Ramos (cell line): Measurements from ENCODE around the gene SRSF8.

Experiments used
- in situ Hi-C: fragments of 300-500 bp; cut with MboI; formaldehyde crosslinking; loops from one replicate; pipeline ENCODE4 v1.14.3; 2022; ENCODE audit warnings: low sequenced_read_pairs; ENCODE audit not compliant: unreplicated experiment

The SRSF8 gene

GRCh38 chr11:95067039-95067840, 521 bp downstream of the SRSF8 start:
- in situ Hi-C loops, result no loop called here

DNA sequence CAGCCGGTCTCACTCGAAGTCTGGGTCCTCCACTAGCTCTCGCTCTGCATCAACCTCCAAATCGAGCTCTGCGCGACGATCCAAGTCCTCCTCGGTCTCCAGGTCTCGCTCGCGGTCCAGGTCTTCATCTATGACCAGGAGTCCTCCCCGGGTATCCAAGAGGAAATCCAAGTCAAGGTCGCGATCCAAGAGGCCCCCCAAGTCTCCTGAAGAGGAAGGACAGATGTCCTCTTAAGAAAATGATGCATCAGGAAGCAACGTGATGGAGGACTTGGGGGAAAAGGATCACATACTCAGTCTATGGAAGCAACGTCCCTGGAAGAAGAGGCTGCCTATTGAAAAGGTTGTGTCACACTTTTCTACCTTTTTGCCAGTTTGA, 1.1 kb downstream of the SRSF8 start:
- in situ Hi-C loops, result no loop called here

DNA sequence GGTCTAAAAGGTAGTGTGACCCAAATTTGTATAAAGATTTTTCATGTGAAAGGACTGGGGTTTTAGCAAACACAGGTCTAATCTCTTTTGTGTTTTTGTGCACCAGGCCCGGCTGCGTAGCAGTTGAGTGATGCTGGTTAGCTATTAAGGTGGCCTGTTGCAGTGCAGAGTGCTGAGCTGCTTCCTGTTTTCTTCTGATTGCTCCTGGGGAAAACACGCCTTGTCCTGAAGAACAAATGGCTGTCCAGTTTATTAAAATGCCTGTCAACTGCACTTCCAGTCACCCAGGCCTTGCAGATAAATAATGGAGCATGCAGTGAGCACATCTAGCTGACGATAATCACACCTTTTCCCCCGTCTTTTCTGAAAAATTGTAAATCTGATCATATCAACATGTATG, 1.8 kb downstream of the SRSF8 start:
- in situ Hi-C loops, result no loop called here

DNA sequence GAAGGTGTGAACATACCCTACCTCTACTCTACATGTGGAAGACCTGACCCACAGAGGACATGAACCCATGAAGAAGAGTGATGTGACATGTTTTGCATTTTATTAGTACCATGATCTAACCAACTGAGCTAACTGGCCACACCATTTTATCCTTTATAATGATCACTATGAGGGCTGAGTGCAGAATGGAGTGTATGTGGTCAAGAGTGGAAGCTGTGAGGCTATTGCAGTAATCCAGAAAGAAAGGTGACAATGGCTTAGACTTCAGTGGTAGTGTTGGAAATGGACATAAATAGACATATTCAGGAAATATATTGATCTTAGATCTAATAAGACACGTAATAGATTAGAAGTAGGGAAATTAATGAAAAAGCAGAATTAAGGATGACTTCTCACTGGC, 3.8 kb downstream of the SRSF8 start:
- in situ Hi-C loops, result no loop called here

GRCh38 chr11:95072948-95073347, 6.2 kb downstream of the SRSF8 start:
- in situ Hi-C loops, result no loop called here

DNA sequence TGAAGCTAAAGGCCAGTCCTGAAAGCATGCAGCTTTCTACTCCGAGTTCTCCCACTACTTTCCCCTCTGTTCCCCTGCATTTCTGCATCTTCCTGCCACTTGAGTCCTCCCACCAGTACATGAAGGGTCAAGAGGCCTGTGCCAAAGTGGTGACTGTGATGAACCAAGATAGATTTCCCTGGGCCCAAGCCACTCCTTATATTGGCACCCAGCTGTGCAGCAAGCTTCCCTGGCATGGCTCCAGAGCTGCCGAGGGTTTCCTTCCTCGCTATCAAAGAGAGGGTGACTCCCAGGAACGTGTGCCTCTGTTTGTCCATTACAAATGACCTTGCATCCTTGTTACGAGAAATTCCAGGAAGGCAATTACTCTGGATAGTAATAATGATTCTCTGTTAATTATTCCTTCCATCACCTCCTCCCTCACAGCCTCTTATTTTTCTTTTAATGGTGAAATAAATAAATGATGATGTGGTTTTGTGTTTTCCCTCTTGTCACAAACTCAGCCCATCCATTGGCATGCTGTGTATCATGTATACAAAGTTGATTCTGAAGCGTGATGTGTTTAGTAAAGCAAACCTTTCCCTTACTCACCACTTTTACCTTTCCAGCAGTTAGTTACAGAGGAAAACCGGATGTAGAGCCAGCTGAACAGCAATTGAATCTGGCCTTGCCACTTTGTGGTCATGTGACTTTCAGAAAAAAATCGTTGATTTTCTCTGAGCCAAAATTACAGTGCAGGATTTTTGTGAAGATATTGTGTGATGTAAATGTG, 8.3 kb downstream of the SRSF8 start:
- in situ Hi-C loops, result no loop called here

GRCh38 chr11:95076416-95076815, 9.7 kb downstream of the SRSF8 start:
- in situ Hi-C loops, result no loop called here

DNA sequence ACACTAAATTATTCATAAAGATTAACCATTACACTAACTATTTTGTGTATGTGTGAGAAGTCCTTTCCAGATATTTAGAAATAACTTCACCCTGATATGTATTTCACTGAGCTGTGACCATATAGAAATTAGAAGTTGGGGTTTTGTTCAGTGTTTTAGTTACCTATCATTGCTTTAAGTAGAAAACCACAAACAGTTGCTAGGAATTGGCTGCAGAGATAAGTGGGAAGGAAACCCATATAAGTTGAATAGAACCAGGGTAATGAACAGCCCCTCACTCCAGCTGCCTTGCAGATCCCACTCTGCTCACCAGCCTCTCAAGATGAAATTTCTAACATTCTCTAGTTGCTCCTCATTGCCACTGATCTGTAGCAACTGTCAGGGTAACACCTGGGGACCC, 10.3 kb downstream of the SRSF8 start:
- in situ Hi-C loops, result no loop called here

DNA sequence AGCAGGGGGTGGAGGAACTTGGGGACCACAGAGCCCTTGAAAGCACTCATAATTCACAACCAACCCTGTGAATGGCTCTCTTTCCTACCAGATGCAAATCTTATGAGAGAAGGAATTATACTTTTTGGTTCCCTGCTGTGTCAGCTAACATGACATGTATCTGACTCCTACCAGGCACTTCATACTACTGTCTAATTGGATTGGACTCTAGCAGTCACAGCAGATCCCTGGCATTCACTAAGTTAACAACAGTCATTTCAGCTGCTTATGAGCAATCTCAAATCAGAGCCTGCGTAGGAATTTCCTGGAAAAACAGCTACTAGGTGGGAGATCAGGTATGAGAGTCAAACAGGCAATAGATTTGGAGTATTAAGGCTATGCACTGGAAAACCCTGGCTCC, 11.8 kb downstream of the SRSF8 start:
- in situ Hi-C loops, result no loop called here

DNA sequence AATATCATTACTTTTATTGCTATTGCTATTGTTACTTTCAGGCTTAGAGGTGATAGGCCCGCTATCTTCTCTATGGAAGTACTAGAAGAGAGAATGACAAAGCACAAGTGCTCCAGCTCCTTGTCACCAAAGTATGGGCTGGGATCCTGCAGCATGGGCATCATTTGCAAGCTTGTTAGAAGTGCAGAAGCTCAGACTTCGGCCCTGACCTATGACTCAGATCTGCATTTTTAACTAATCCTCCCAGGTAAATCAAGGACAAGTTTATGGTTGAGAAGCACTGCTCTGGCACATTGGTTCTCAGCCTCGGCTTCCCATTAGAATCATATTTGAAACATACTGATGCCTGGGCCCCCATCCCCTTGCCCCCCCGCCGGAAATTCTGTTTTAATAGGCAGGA, 14.3 kb downstream of the SRSF8 start:
- in situ Hi-C loops, result no loop called here

DNA sequence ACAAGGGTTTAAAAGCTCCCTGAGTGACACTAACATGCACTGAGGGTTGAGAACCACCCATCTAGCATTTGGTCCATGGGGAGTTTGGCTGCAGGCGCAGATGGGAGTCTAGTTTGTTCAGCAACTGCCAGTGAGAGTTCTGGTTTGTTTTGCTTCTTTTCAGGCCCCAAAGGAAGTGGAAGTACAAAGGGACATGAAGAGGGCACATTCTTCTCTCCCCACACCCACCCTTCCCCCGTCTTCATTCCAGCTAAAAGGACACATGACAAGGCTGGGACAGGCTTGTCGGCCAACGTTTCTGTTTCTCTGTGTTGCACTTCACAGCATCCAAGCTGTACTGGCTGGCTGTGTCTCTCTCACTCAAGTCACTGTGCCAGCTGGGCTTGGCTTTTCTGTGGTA, 14.7 kb downstream of the SRSF8 start:
- in situ Hi-C loops, result no loop called here

DNA sequence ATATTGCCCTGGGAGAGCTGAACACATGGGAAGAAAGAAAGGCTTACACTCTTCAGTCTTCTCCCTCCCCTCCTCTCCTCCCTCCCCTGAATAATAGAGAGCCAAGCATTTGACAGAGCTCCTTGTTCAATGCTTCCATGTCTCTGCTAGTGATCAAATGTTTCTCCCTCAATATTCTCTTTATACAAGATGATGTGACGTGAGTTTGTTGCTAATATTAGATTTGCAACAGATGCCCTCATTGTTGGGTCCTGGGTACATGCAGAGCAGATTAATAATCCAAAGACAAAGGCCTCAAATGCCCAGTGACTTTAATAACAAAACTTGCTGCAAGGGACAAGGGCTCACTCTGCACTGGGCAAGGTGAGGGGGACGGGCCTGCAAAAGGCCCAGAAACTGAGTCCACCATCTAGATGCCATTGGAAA, 15.9 kb downstream of the SRSF8 start:
- in situ Hi-C loops, result no loop called here

DNA sequence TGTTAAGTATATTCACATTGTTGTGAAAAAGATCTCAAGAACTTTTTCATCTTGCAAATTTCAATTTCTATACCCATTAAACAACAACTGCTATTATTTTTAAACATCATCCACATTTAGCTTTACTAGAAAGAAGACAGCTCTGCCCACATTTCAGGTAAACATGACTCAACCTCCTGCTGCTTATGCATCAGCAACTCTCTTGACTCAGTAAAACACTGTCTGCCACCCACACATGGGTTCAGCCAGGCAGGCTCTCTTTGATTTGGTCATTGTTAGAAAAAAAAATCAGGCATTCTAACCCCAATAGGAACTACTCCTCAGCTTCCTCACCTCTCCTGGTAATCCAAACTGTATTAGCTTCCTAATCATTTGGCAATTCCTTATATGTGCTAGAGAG, 17.8 kb downstream of the SRSF8 start:
- in situ Hi-C loops, result no loop called here

- in situ Hi-C loops, result no loop called here
Measured at GRCh38 chr11:95085117-95085816, 18.5 kb downstream of the SRSF8 start.

DNA sequence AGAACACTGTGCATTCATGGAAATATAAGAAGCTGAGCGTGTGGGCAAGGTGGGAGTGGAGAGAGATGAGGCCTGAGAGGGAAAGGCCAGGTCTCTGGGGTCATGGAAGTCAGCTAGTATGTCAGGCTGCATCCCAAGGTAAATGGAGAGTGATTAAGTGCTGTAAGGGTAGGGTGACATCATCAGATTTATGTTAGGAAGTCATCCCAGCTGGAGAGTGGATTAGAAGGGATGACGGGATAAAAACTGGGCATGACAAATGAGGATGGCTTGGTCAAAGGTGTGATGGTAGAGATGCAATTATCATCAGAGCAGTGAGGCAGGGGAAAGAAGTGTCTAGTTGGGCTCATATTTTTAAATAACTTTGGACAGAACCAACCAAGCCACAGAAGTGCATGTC, 19.4 kb downstream of the SRSF8 start:
- in situ Hi-C loops, result no loop called here

DNA sequence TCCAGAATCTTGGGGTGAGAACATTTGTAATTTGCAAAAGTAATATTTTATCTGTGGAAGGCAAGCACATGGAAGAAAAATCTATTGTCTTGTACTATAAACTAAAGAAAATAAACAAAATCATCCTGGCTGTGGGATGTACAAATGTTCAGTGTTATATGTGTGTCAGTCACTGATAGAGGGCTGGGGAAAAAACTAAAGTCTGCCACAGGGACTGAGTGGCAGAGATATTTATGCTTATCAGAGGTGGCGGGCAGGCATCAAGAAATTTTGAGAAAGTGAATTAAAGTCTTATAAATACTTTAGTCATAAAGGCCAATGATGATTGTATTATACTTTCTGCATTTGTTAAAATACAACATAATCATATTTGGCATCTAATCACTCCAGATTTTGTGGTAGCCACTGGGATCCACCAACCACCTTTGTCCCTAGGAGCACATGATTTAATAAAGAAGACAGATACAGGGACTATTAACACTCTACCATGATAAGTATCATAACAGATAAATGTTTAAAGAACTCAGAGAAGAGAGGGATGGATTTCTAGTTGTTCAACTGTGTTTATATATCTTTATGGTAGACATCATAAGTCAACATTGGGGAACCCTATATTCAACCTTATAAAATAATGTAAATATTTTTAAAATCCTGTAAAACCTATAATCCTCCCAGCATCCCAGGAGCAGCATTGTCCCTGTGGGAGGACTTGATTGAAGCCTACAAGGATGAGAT, 20.3 kb downstream of the SRSF8 start:
- in situ Hi-C loops, result no loop called here

- in situ Hi-C loops, result no loop called here
Measured at GRCh38 chr11:95088946-95089619, 22.4 kb downstream of the SRSF8 start.

DNA sequence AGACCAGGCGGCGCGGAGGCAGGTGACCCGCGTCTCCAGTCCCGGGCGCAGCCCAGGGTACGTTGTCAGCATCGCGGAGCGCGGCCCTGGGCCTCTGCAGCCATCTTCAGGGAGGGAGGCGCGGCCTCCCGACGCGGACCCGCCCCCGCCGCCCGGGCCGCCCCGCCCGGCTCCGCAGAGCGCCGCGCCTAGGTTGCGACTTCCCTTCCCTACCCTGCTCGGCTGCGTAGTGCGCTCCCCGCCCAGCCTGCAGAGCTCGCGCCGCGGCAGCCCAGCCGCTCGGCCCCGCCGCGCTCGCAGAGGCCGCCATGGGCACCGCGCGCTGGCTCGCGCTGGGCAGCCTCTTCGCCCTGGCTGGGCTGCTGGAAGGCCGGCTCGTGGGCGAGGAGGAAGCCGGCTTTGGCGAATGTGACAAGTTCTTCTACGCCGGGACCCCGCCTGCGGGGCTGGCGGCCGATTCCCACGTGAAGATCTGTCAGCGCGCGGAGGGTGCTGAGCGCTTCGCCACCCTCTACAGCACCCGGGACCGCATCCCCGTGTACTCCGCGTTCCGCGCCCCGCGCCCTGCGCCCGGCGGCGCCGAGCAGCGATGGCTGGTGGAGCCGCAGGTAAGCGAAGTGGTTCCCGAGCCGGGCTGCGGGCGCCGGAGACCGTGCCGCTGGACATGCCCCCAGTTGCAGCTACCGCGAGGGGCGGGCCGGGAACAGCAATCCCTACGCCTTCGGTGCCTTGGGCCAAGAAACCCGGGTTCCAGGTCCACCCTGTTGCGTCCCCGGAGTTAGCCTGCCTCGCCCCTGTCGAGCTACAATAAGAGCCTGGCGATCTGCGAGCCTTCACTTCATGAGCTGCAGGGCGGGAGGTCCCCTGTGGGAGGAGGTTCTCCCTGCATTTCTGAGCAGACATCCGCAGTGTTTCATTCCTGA, 23.2 kb downstream of the SRSF8 start, which contains the start of gene ENDOD1:
TSS of gene ENDOD1 (plus strand) at position 227 of the 923 bp plus-strand sequence. CDS start at position 309, 82 bp downstream.
- in situ Hi-C loops, result no loop called here

- in situ Hi-C loops, result no loop called here
Measured at GRCh38 chr11:95091663-95092180, 25.0 kb downstream of the SRSF8 start.
